ENCODE data around the gene OR5H14. TPM values are rescaled to one million over a fixed set of nuclear protein-coding genes. Genes with fewer than 3 reads are reported as not detected.

Gene OR5H14
- total and polyA plus RNA-seq, 9 of the 15 experiments (the other 6 are each of a cell fraction or from before 2014, with no cell fraction given) = not detected

GRCh38 chr3:98199020-98199419 is 51.7 kb downstream of the OR5H14 start:
- FAIRE-seq = no peak
- no peaks in the 10 kb centered on the region for H3K27me3 ChIP-seq (ENCODE audit: control insufficient read depth in 2 of 2, insufficient read depth in 2 of 2, low read length in 2 of 2)
- H3K27ac ChIP-seq (ENCODE audit: extremely low read depth, low read depth, low read length) = no peak overlapping the region
- CTCF ChIA-PET (ENCODE audit: low intra/inter-chr PET ratio) = no interaction called here
- in situ Hi-C loops (cut with MboI) (no loop called here), intact Hi-C loops (cut with micrococcal nuclease) (no loop called here)
- DNase-seq (ENCODE audit: extremely low read depth in 1 of 4, low spot score in 3 of 4) = no peak
- no peak overlapping the region for H3K4me2 ChIP-seq (ENCODE audit: insufficient read depth, low read length)
- no TSS peak for BruUV-seq (replicated peaks)
- no peaks in the 10 kb centered on the region for H3K9me3 ChIP-seq (replicated peaks; ENCODE audit: control insufficient read depth, insufficient read depth, low read depth, low read length)
- no peak for ATAC-seq
- H3K9ac ChIP-seq (ENCODE audit: insufficient read depth in 1 of 2, low read depth in 2 of 2, low read length in 2 of 2) = no peak overlapping the region
- TF ChIP-seq OTX1 (CRISPR knock-in tag; IDR thresholded peaks at IDR 0.05) (no peak), TEAD4 (IDR thresholded peaks at IDR 0.05; ENCODE audit: low read length) (no peak), TEAD4 (CRISPR knock-in tag; IDR thresholded peaks at IDR 0.05; ENCODE audit: borderline replicate concordance) (no peak), ZNF445 (CRISPR knock-in tag; IDR thresholded peaks at IDR 0.05; ENCODE audit: low read depth) (no peak), CREBBP (IDR thresholded peaks at IDR 0.05; ENCODE audit: low read depth, low read length) (no peak), HDAC3 (IDR thresholded peaks at IDR 0.05; ENCODE audit: borderline replicate concordance, partially characterized antibody) (no peak), NCOA2 (IDR thresholded peaks at IDR 0.05; ENCODE audit: partially characterized antibody in 2 of 2) (no peak), NR3C1 (CRISPR knock-in tag; IDR thresholded peaks at IDR 0.05) (no peak), WHSC1 (IDR thresholded peaks at IDR 0.05; ENCODE audit: low read length) (no peak), DDX20 (tag; IDR thresholded peaks at IDR 0.05; ENCODE audit: low read depth) (no peak), RBM34 (IDR thresholded peaks at IDR 0.05; ENCODE audit: borderline replicate concordance, insufficient read depth, low read length) (no peak), ZNF197 (CRISPR knock-in tag; IDR thresholded peaks at IDR 0.05; ENCODE audit: low read depth) (no peak), SMARCA5 (IDR thresholded peaks at IDR 0.05) (no peak), ZNF785 (CRISPR knock-in tag; IDR thresholded peaks at IDR 0.05) (no peak), MTF1 (CRISPR knock-in tag; IDR thresholded peaks at IDR 0.05; ENCODE audit: borderline replicate concordance) (no peak), YY1 (IDR thresholded peaks at IDR 0.05; ENCODE audit: borderline replicate concordance in 1 of 3, control insufficient read depth in 1 of 3, extremely low read depth in 1 of 3, insufficient read depth in 3 of 3, insufficient read length in 1 of 3, insufficient replicate concordance in 2 of 3, low read depth in 1 of 3, low read length in 2 of 3) (no peak), GABPB1 (CRISPR knock-in tag; IDR thresholded peaks at IDR 0.05) (no peak), CBX3 (IDR thresholded peaks at IDR 0.05; ENCODE audit: borderline replicate concordance in 1 of 2, low read length in 2 of 2) (no peak), ZNF436 (CRISPR knock-in tag; IDR thresholded peaks at IDR 0.05) (no peak)
- TF ChIP-seq, protein P1, sequence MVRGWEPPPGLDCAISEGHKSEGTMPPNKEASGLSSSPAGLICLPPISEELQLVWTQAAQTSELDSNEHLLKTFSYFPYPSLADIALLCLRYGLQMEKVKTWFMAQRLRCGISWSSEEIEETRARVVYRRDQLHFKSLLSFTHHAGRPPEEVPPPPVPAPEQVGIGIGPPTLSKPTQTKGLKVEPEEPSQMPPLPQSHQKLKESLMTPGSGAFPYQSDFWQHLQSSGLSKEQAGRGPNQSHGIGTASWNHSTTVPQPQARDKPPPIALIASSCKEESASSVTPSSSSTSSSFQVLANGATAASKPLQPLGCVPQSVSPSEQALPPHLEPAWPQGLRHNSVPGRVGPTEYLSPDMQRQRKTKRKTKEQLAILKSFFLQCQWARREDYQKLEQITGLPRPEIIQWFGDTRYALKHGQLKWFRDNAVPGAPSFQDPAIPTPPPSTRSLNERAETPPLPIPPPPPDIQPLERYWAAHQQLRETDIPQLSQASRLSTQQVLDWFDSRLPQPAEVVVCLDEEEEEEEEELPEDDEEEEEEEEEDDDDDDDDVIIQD (CRISPR knock-in tag; IDR thresholded peaks at IDR 0.05) = no peak
- TF ChIP-seq, protein P2, sequence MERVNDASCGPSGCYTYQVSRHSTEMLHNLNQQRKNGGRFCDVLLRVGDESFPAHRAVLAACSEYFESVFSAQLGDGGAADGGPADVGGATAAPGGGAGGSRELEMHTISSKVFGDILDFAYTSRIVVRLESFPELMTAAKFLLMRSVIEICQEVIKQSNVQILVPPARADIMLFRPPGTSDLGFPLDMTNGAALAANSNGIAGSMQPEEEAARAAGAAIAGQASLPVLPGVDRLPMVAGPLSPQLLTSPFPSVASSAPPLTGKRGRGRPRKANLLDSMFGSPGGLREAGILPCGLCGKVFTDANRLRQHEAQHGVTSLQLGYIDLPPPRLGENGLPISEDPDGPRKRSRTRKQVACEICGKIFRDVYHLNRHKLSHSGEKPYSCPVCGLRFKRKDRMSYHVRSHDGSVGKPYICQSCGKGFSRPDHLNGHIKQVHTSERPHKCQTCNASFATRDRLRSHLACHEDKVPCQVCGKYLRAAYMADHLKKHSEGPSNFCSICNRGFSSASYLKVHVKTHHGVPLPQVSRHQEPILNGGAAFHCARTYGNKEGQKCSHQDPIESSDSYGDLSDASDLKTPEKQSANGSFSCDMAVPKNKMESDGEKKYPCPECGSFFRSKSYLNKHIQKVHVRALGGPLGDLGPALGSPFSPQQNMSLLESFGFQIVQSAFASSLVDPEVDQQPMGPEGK (CRISPR knock-in tag; IDR thresholded peaks at IDR 0.05; ENCODE audit: borderline replicate concordance) = no peak
- H3K36me3 ChIP-seq (ENCODE audit: control insufficient read depth, insufficient read depth, low read length) = no peaks in the 10 kb centered on the region
- POLR2A ChIA-PET = no interaction called here
- H3K4me3 ChIP-seq = no peak overlapping the region
- WGBS (ENCODE audit: insufficient coverage, low coverage, missing lambda C conversion rate) = 0% methylated on average over 1 of the region's 1 CpG
- no peak overlapping the region for H2AFZ ChIP-seq (ENCODE audit: low read depth, low read length)
- no peaks in the 10 kb centered on the region for H3K79me2 ChIP-seq (ENCODE audit: control insufficient read depth, insufficient read depth, low read length)
- H4K20me1 ChIP-seq (replicated peaks; ENCODE audit: control insufficient read depth, insufficient read depth, low read length) = no peaks in the 10 kb centered on the region
- no peaks in the 10 kb centered on the region for H3K9me1 ChIP-seq (ENCODE audit: control insufficient read depth, insufficient read depth, low read length)
- H3K4me1 ChIP-seq (replicated peaks in 1 of 2; ENCODE audit: control insufficient read depth in 2 of 2, insufficient read depth in 2 of 2, low read length in 2 of 2) = no peaks in the 10 kb centered on the region
